Activated CD8-positive, alpha-beta memory T cell treated with anti-CD3 and anti-CD28 coated beads for 36 hours (primary cell): ENCODE results near the gene BTBD10. TPM values are rescaled to one million over a fixed set of nuclear protein-coding genes. Genes with fewer than 3 reads are reported as not detected.

Experiments
- CTCF ChIA-PET: fragments of 350-600 bp; sonication (Branson Sonifier 250); formaldehyde crosslinking; loops from one replicate; lab custom pipeline; 2021; ENCODE audit warnings: antibody characterized with exemption; lab: Charles Lee
- POLR2A ChIA-PET: fragments of 350-600 bp; sonication (Branson Sonifier 250); formaldehyde crosslinking; loops from one replicate; lab custom pipeline; 2021; ENCODE audit warnings: antibody characterized with exemption; lab: Charles Lee
- total RNA-seq, 2 experiments: library from RNA; stranded (reverse); gene quantifications; one replicate each; pipeline ENCODE4 v1.2.3, GENCODE V29; 2021

BTBD10 gene
- total RNA-seq: 10 to 100 TPM; 22.5 TPM

GRCh38 chr11:13462901-13463778, at the start of gene BTBD10:
BTBD10 (minus strand) TSS chr11:13463222; CDS start chr11:13445124, 18,098 bp downstream.
- ChIA-PET CTCF (interaction anchor here (0.6 to 1.0 kb wide), 2 partner anchors 77 to 462 kb away, joined by 3 to 4 read pairs; no protein-coding TSS in a partner anchor), POLR2A (interaction anchor here (0.9 to 1.0 kb wide), 2 partner anchors 12 to 175 kb away, joined by 3 to 7 read pairs; no protein-coding TSS in a partner anchor)

GRCh38 chr11:13503393-13503792, 40.4 kb upstream of the BTBD10 start:
- ChIA-PET POLR2A (no interaction called here), CTCF (no interaction called here)

DNA sequence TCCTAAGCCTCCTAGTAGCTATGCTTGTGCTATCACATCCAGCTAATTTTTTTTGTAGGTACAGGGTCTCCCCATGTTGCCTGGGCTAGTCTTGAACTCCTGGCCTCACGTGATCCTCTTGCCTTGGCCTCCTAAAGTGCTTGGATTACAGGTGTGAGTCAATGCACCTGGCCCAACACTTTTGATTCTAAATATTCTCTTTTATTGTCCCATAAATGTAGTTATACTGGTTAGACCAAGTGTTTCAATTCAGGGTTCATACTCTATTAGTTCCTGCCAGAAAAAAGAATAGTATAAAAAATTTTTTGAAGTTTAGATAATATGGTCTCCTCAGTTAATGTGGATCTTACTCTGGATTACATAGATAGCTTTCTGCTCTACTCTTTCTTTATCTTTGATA, 39.5 kb upstream of the BTBD10 start:
- ChIA-PET POLR2A (no interaction called here), CTCF (no interaction called here)

DNA sequence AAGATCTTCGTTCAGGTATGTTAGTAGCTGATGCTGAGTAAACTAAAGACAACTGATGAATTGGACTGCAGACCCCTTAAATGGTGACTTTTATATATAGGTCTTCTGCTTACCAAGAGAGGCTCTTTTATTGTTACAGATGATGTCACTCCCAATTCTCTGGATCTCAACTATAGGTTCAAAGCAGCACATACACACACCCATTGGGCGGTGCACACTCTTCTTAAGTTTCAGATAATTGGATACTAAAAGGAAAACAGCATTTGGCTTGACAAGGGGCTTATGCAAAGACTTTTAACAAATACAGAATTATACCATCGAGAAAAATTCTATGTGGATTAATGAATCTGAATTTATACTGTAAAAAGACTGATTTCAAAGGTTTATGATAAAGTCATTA, 32.9 kb upstream of the BTBD10 start, which contains the start of gene PTH:
Gene PTH (minus strand): TSS at position 69 of the 400 bp plus-strand sequence. CDS start 3,142 bp downstream, outside the sequence.
- POLR2A ChIA-PET: no interaction called here
- CTCF ChIA-PET: no interaction called here

DNA sequence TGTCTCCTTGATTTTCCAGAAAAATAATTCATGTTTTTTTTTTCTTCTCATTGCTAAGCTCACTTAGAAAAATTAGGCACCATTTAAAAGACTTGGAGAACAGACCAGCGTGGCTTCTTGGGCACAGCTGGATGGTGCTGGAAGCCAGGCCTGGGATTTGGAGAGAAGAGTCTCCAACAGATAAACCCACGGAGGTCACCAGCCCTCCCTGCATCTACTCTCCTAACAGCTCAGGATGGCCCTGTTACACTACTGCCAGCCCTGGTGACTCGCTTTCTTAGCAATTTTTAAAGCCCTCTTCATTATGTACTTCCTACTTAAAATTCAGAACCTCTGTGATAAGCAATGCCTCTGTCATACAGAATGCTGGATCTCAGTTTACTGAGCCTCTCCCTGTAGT, 31.0 kb upstream of the BTBD10 start:
- POLR2A ChIA-PET: no interaction called here
- CTCF ChIA-PET: no interaction called here

DNA sequence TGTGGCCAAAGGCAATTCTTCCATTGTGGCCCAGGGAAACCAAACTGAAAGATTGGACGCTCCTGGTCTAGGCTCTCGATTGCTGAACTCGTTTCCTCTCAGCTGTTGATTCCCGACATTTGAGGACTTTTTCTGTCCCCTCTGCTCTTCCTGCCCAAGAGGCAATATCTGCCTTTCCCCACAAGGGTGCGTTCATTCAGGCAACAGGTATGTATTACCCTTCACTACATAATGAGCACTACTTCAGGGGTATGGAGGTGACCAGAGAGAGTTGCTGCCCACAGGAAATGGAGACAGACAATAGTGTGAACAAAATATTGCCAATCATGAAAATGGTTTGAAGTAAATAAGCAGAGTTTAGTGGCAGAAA, 24.6 kb upstream of the BTBD10 start:
- POLR2A ChIA-PET: interaction anchor here (0.6 kb wide), 1 partner anchor 114 kb away, joined by 3 read pairs; no protein-coding TSS in a partner anchor
- CTCF ChIA-PET: interaction anchor here (1.2 kb wide), 2 partner anchors 9 to 10 kb away, joined by 3 read pairs; no protein-coding TSS in a partner anchor

GRCh38 chr11:13486926-13487660, 24.1 kb upstream of the BTBD10 start:
- CTCF ChIA-PET: interaction anchor here (1.2 kb wide), 2 partner anchors 9 to 11 kb away, joined by 3 read pairs; no protein-coding TSS in a partner anchor
- POLR2A ChIA-PET: interaction anchor here (0.6 kb wide), 1 partner anchor 114 kb away, joined by 3 read pairs; no protein-coding TSS in a partner anchor

- POLR2A ChIA-PET: no interaction called here
- CTCF ChIA-PET: no interaction called here
Measured at GRCh38 chr11:13480198-13480597, 17.2 kb upstream of the BTBD10 start.

DNA sequence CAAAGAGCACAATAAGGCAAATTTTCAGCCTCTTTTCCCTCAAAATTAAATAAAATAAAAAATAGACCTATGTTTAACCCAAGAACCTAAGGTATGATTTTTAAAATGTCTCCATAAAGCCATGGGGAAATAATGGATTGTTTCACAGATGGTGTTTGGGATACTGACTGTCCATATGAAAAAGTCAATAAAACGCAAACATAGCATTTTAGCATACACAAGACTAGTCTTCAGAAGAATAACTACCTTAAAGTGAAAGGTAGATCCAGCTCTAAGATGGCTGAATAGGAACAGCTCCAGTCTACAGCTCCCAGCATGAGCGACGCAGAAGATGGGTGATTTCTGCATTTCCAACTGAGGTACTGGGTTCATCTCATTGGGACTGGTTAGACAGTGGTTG, 16.7 kb upstream of the BTBD10 start:
- ChIA-PET POLR2A (no interaction called here), CTCF (no interaction called here)

DNA sequence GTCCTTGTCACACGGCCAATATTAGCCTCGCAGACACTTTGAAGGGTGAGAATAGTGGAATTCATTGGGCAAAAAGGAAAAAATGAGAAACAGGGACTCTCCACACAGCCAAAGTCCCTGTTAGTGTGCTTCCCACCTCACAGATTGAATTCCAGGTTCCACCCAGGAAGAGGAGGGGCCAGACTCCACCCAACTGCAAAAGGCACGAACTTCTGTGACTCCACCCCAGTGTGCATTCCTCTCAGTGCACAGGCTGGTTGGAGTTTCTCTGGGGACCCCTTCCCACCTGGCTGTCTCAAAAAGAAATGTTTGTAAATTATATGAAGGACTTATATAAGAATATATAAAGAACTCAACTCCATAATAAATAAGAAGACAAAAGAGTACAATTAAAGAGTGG, 12.1 kb upstream of the BTBD10 start:
- CTCF ChIA-PET: no interaction called here
- POLR2A ChIA-PET: no interaction called here

- POLR2A ChIA-PET: no interaction called here
Measured at GRCh38 chr11:13473013-13473722, 10.1 kb upstream of the BTBD10 start.

GRCh38 chr11:13468750-13469149, 5.7 kb upstream of the BTBD10 start:
- POLR2A ChIA-PET: no interaction called here
- CTCF ChIA-PET: interaction anchor here (0.6 kb wide), 1 partner anchor 760 kb away, joined by 3 read pairs; no protein-coding TSS in a partner anchor

More at GRCh38 chr11:13473013-13473722, 10.1 kb upstream of the BTBD10 start:
- CTCF ChIA-PET: no interaction called here

DNA sequence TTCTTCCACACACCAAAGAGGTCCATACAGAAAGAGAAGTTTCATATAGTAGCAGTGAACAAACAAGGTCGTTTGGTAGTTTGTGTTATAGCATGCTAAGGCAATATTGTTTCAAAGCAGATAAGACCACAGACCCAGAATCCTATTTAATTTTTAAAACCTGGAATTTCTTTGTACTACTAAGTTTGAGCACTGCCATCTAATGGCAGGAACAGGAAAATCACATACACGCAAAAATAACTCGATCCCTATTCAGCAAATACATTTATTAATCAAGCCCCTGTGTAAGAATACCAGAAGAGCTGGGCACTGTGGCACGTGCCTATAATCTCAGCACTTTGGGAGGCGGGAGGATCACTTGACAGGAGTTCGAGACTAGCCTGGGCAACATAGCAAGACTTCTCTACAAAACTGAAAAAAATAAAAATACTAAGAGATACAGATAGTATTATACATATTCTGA, 2.9 kb upstream of the BTBD10 start:
- ChIA-PET POLR2A (no interaction called here), CTCF (no interaction called here)

GRCh38 chr11:13463779-13464290, 813 bp upstream of the BTBD10 start:
- ChIA-PET POLR2A (no interaction called here), CTCF (no interaction called here)

DNA sequence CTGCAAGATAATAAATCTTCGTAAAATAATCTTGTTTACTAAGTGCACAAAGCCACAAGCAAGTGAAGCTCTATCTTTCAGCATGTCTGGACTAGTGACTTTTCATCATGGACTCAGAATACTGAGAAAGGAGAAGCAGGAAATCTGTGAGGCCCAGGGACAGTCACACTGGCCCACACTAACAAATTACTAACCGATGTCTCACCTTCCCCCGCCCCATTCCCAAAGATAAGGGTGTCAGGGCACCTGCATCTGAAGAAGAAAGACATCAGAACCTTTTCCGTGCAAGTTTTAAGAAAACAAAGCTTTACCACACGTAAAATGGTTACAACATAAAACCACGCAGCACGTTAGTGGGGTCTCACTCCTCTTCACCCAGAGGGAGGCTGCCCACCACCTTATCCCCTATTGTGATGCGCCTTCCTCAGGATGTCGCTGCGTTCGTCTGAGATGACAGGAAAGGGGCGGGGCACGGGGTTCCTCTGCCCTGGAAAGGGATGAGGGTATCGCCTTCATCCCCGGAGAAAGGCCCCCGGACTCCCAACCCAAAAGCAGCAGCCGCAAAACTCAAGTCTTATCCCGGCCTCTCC, 616 bp downstream of the BTBD10 start:
- ChIA-PET CTCF (interaction anchor here (1.0 kb wide), 1 partner anchor 76 kb away, joined by 3 read pairs; no protein-coding TSS in a partner anchor), POLR2A (interaction anchor here (0.9 to 1.0 kb wide), 2 partner anchors 11 to 174 kb away, joined by 3 to 7 read pairs; no protein-coding TSS in a partner anchor)

DNA sequence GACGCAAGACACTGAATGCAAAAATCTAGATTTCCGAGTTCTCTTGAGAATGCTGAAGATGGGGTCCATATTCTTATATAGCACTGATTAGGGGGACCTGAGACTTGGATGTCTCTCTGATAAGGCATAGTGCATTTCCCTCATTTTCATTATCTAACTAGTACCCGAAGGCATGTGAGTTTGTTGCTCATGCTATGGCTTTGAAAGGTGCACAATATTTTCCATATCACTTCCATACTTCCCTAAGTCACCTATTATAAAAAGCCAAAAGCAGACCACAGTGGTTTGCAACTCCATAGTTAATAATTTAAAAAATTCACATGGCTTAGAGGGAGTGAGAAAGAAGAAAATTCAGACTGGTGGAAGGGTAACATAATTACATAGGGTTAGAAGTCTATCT, 1.7 kb downstream of the BTBD10 start:
- CTCF ChIA-PET: no interaction called here
- POLR2A ChIA-PET: no interaction called here

- ChIA-PET CTCF (no interaction called here), POLR2A (interaction anchor here (1.1 kb wide), 1 partner anchor 12 kb away, joined by 3 read pairs; the partner anchor contains the start of gene BTBD10)
Measured at GRCh38 chr11:13450832-13451397, 12.1 kb downstream of the BTBD10 start.

- POLR2A ChIA-PET: no interaction called here
- CTCF ChIA-PET: no interaction called here
Measured at GRCh38 chr11:13449522-13449921, 13.5 kb downstream of the BTBD10 start.
